ENCODE measurements around the gene ALPP. TPM values are rescaled to one million over a fixed set of nuclear protein-coding genes. Genes with fewer than 3 reads are reported as not detected.

Gene ALPP
- total and polyA plus RNA-seq, 2 of the 13 experiments (the other 11 are each of a cell fraction or from before 2014, with no cell fraction given) = not detected

- CTCF ChIA-PET (ENCODE audit: low intra/inter-chr PET ratio, low total read pairs) = no interaction called here
- TF ChIP-seq, protein P1, sequence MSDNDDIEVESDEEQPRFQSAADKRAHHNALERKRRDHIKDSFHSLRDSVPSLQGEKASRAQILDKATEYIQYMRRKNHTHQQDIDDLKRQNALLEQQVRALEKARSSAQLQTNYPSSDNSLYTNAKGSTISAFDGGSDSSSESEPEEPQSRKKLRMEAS (IDR thresholded peaks at IDR 0.05) = peak; percentile 2; the same call in 1 of the 2 replicates
- peak; percentile 27; the same call in 1 of the 2 replicates for TF ChIP-seq ZNF788 (CRISPR knock-in tag; IDR thresholded peaks at IDR 0.05; ENCODE audit: borderline replicate concordance)
- peak; percentile 25; the same call in 1 of the 2 replicates for TF ChIP-seq MYC (CRISPR knock-in tag; IDR thresholded peaks at IDR 0.05; ENCODE audit: borderline replicate concordance)
- 0 out of 2 replicates have a peak, but pooled peaks have one; percentile 32 for TF ChIP-seq ZNF572 (CRISPR knock-in tag; IDR thresholded peaks at IDR 0.05)
- TF ChIP-seq, protein P2, sequence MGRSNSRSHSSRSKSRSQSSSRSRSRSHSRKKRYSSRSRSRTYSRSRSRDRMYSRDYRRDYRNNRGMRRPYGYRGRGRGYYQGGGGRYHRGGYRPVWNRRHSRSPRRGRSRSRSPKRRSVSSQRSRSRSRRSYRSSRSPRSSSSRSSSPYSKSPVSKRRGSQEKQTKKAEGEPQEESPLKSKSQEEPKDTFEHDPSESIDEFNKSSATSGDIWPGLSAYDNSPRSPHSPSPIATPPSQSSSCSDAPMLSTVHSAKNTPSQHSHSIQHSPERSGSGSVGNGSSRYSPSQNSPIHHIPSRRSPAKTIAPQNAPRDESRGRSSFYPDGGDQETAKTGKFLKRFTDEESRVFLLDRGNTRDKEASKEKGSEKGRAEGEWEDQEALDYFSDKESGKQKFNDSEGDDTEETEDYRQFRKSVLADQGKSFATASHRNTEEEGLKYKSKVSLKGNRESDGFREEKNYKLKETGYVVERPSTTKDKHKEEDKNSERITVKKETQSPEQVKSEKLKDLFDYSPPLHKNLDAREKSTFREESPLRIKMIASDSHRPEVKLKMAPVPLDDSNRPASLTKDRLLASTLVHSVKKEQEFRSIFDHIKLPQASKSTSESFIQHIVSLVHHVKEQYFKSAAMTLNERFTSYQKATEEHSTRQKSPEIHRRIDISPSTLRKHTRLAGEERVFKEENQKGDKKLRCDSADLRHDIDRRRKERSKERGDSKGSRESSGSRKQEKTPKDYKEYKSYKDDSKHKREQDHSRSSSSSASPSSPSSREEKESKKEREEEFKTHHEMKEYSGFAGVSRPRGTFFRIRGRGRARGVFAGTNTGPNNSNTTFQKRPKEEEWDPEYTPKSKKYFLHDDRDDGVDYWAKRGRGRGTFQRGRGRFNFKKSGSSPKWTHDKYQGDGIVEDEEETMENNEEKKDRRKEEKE (IDR thresholded peaks at IDR 0.05) = no peak
- 0 out of 2 replicates have a peak, but pooled peaks have one; percentile 9 for TF ChIP-seq BHLHE40 (IDR thresholded peaks at IDR 0.05; ENCODE audit: low read length)
- no peak for TF ChIP-seq CREM (IDR thresholded peaks at IDR 0.05)
- TF ChIP-seq CREM (CRISPR knock-in tag; IDR thresholded peaks at IDR 0.05) = no peak
- 0 out of 2 replicates have a peak, but pooled peaks have one; percentile 10 for TF ChIP-seq GABPB1 (CRISPR knock-in tag; IDR thresholded peaks at IDR 0.05)
- no peak for TF ChIP-seq ZMAT3 (CRISPR knock-in tag; conservative IDR thresholded peaks at IDR 0.05)
- TF ChIP-seq ETS1 (CRISPR knock-in tag; IDR thresholded peaks at IDR 0.05) = no peak
- TF ChIP-seq ATRX (CRISPR knock-in tag; IDR thresholded peaks at IDR 0.05; ENCODE audit: borderline replicate concordance) = no peak
- TF ChIP-seq MTF2 (CRISPR knock-in tag; IDR thresholded peaks at IDR 0.05; ENCODE audit: borderline replicate concordance) = peak; percentile 23; the same call in 1 of the 2 replicates
- no peak for TF ChIP-seq MXD4 (CRISPR knock-in tag; IDR thresholded peaks at IDR 0.05)
- 0 out of 2 replicates have a peak, but pooled peaks have one; percentile 56 for TF ChIP-seq REL (CRISPR knock-in tag; conservative IDR thresholded peaks at IDR 0.05)
- 0 out of 2 replicates have a peak, but pooled peaks have one; percentile 17 for TF ChIP-seq ARNTL (CRISPR knock-in tag; IDR thresholded peaks at IDR 0.05)
- TF ChIP-seq, protein P3, sequence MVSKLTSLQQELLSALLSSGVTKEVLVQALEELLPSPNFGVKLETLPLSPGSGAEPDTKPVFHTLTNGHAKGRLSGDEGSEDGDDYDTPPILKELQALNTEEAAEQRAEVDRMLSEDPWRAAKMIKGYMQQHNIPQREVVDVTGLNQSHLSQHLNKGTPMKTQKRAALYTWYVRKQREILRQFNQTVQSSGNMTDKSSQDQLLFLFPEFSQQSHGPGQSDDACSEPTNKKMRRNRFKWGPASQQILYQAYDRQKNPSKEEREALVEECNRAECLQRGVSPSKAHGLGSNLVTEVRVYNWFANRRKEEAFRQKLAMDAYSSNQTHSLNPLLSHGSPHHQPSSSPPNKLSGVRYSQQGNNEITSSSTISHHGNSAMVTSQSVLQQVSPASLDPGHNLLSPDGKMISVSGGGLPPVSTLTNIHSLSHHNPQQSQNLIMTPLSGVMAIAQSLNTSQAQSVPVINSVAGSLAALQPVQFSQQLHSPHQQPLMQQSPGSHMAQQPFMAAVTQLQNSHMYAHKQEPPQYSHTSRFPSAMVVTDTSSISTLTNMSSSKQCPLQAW (CRISPR knock-in tag; IDR thresholded peaks at IDR 0.05) = peak; percentile 58; the same call in 1 of the 2 replicates
- TF ChIP-seq ZNF580 (CRISPR knock-in tag; IDR thresholded peaks at IDR 0.05; ENCODE audit: borderline replicate concordance, low read depth) = no peak
- 0 out of 2 replicates have a peak, but pooled peaks have one; percentile 43 for TF ChIP-seq WIZ (CRISPR knock-in tag; IDR thresholded peaks at IDR 0.05)
Observed at GRCh38 chr2:232367591-232368233, 10.8 kb upstream of the ALPP start.

More at GRCh38 chr2:232367591-232368233, 10.8 kb upstream of the ALPP start:
- no peaks in the 10 kb centered on the region for H3K79me2 ChIP-seq (ENCODE audit: insufficient read depth, low read length)
- H3K9me3 ChIP-seq (ENCODE audit: low read length) = no peaks in the 10 kb centered on the region
- POLR2A ChIA-PET = no interaction called here
- in situ Hi-C loops (cut with HindIII; ENCODE audit: extremely low pct_ligation_motif_present, low pct_unique_long_range_greater_than_20kb) (no loop called here), intact Hi-C loops (cut with micrococcal nuclease; ENCODE audit: unreplicated experiment) (no loop called here)
- peak overlapping the region; percentile 34; the same call in 1 of the 2 replicates for H3K4me2 ChIP-seq (ENCODE audit: low read depth, low read length)
- H3K9ac ChIP-seq (ENCODE audit: insufficient read depth, low read depth, low read length) = no peak overlapping the region
- peaks cover 0 to 26% of the 10 kb centered on the region in 2 experiments; a peak in 3 of 5 replicates for H3K27me3 ChIP-seq (ENCODE audit: control insufficient read depth in 1 of 2, insufficient read depth in 2 of 2, low read length in 2 of 2)
- peak overlapping the region in 1 of 3 experiments; percentile 22; a peak in 1 of 6 replicates for H3K4me3 ChIP-seq (replicated peaks in 1 of 3; ENCODE audit: insufficient read depth in 1 of 3, low read depth in 2 of 3, low read length in 3 of 3)
- no peak for FAIRE-seq
- H3K27ac ChIP-seq (ENCODE audit: extremely low read length, insufficient read depth, low read length) = no peak overlapping the region
- DNase-seq (ENCODE audit: low spot score) = peak; percentile 24
- no peak overlapping the region for H2AFZ ChIP-seq (ENCODE audit: low read length)
- peaks cover 48% of the 10 kb centered on the region for H3K4me1 ChIP-seq (ENCODE audit: insufficient read depth, low read length)
- H3K36me3 ChIP-seq (replicated peaks in 1 of 2; ENCODE audit: control insufficient read depth in 1 of 2, insufficient read depth in 2 of 2, low read length in 2 of 2) = no peaks in the 10 kb centered on the region
- no peaks in the 10 kb centered on the region; the same call in 1 of the 2 replicates for H4K20me1 ChIP-seq (ENCODE audit: insufficient read depth, low read length)
- ATAC-seq = peak; percentile 58
- WGBS (ENCODE audit: low lambda C conversion rate) = 40% methylated on average over 11 of the region's 13 CpGs
- no TSS peak for BruUV-seq (replicated peaks)
